ENCODE data around the gene PHGDH.

Gene PHGDH

GRCh38 chr1:119721896-119722295 is 10.2 kb downstream of the PHGDH start:
- no peak for DNase-seq
- in situ Hi-C loops (cut with HindIII; ENCODE audit: low pct_ligation_motif_present, low pct_unique_long_range_greater_than_20kb, low sequenced_read_pairs): no loop called here

- in situ Hi-C loops (cut with HindIII; ENCODE audit: low pct_ligation_motif_present, low pct_unique_long_range_greater_than_20kb, low sequenced_read_pairs): no loop called here
- DNase-seq: no peak
Observed at GRCh38 chr1:119724611-119725218, 13.0 kb downstream of the PHGDH start.

- no peak for DNase-seq
- in situ Hi-C loops (cut with HindIII; ENCODE audit: low pct_ligation_motif_present, low pct_unique_long_range_greater_than_20kb, low sequenced_read_pairs): no loop called here
Observed at GRCh38 chr1:119725626-119726025, 13.9 kb downstream of the PHGDH start.

- DNase-seq: no peak
- in situ Hi-C loops (cut with HindIII; ENCODE audit: low pct_ligation_motif_present, low pct_unique_long_range_greater_than_20kb, low sequenced_read_pairs): no loop called here
Observed at GRCh38 chr1:119727991-119728390, 16.3 kb downstream of the PHGDH start.

GRCh38 chr1:119729044-119729443 is 17.3 kb downstream of the PHGDH start:
- no peak for DNase-seq
- in situ Hi-C loops (cut with HindIII; ENCODE audit: low pct_ligation_motif_present, low pct_unique_long_range_greater_than_20kb, low sequenced_read_pairs): no loop called here

GRCh38 chr1:119731060-119731459 is 19.3 kb downstream of the PHGDH start:
- no peak for DNase-seq
- in situ Hi-C loops (cut with HindIII; ENCODE audit: low pct_ligation_motif_present, low pct_unique_long_range_greater_than_20kb, low sequenced_read_pairs): no loop called here

- in situ Hi-C loops (cut with HindIII; ENCODE audit: low pct_ligation_motif_present, low pct_unique_long_range_greater_than_20kb, low sequenced_read_pairs): no loop called here
- no peak for DNase-seq
Observed at GRCh38 chr1:119731741-119732430, 20.2 kb downstream of the PHGDH start.

- in situ Hi-C loops (cut with HindIII; ENCODE audit: low pct_ligation_motif_present, low pct_unique_long_range_greater_than_20kb, low sequenced_read_pairs): no loop called here
- no peak for DNase-seq
Observed at GRCh38 chr1:119732465-119733168, 20.9 kb downstream of the PHGDH start.

GRCh38 chr1:119733754-119734153 is 22.0 kb downstream of the PHGDH start:
- in situ Hi-C loops (cut with HindIII; ENCODE audit: low pct_ligation_motif_present, low pct_unique_long_range_greater_than_20kb, low sequenced_read_pairs): no loop called here
- DNase-seq: no peak

- in situ Hi-C loops (cut with HindIII; ENCODE audit: low pct_ligation_motif_present, low pct_unique_long_range_greater_than_20kb, low sequenced_read_pairs): no loop called here
- no peak for DNase-seq
Observed at GRCh38 chr1:119735217-119735616, 23.5 kb downstream of the PHGDH start.

GRCh38 chr1:119736649-119737039 is 24.9 kb downstream of the PHGDH start:
- in situ Hi-C loops (cut with HindIII; ENCODE audit: low pct_ligation_motif_present, low pct_unique_long_range_greater_than_20kb, low sequenced_read_pairs): no loop called here
- DNase-seq: no peak

GRCh38 chr1:119737040-119737682 is 25.4 kb downstream of the PHGDH start:
- DNase-seq: no peak
- in situ Hi-C loops (cut with HindIII; ENCODE audit: low pct_ligation_motif_present, low pct_unique_long_range_greater_than_20kb, low sequenced_read_pairs): no loop called here

GRCh38 chr1:119738100-119738720 is 26.5 kb downstream of the PHGDH start:
- DNase-seq: no peak
- in situ Hi-C loops (cut with HindIII; ENCODE audit: low pct_ligation_motif_present, low pct_unique_long_range_greater_than_20kb, low sequenced_read_pairs): no loop called here

GRCh38 chr1:119739150-119739549 is 27.4 kb downstream of the PHGDH start:
- in situ Hi-C loops (cut with HindIII; ENCODE audit: low pct_ligation_motif_present, low pct_unique_long_range_greater_than_20kb, low sequenced_read_pairs): no loop called here
- no peak for DNase-seq

GRCh38 chr1:119740261-119740660 is 28.5 kb downstream of the PHGDH start:
- in situ Hi-C loops (cut with HindIII; ENCODE audit: low pct_ligation_motif_present, low pct_unique_long_range_greater_than_20kb, low sequenced_read_pairs): no loop called here
- DNase-seq: no peak

GRCh38 chr1:119740896-119741780 is 29.4 kb downstream of the PHGDH start:
- in situ Hi-C loops (cut with HindIII; ENCODE audit: low pct_ligation_motif_present, low pct_unique_long_range_greater_than_20kb, low sequenced_read_pairs): no loop called here
- DNase-seq: no peak

GRCh38 chr1:119742202-119742601 is 30.5 kb downstream of the PHGDH start:
- no peak for DNase-seq
- in situ Hi-C loops (cut with HindIII; ENCODE audit: low pct_ligation_motif_present, low pct_unique_long_range_greater_than_20kb, low sequenced_read_pairs): no loop called here

- in situ Hi-C loops (cut with HindIII; ENCODE audit: low pct_ligation_motif_present, low pct_unique_long_range_greater_than_20kb, low sequenced_read_pairs): no loop called here
- DNase-seq: no peak
Observed at GRCh38 chr1:119742677-119743076, 30.9 kb downstream of the PHGDH start.
